Keratinocyte (primary cell): ENCODE data around the gene C1D. TPM values are rescaled to one million over a fixed set of nuclear protein-coding genes. Genes with fewer than 3 reads are reported as not detected.

Source experiments
- DNase-seq: peaks from one replicate; pipeline ENCODE4 v3.0.0-alpha.2; 2011; ENCODE audit warnings: low read depth, missing footprints, low spot score
- FAIRE-seq: peaks from 2 replicates; lab custom pipeline; 2011; peaks lifted over from hg19 to GRCh38; lab: Jason Lieb, UNC
- H2AFZ ChIP-seq: 2 replicates; pipeline ENCODE4 v1.6.0; 2012; ENCODE audit warnings: low read length, control low read depth, inconsistent platforms; ENCODE audit not compliant: control insufficient read depth
- H3K27ac ChIP-seq: 2 replicates; pipeline ENCODE4 v1.5.1; 2011; ENCODE audit warnings: low read length; ENCODE audit not compliant: control insufficient read depth, insufficient read depth
- H3K27me3 ChIP-seq: 3 replicates; pipeline ENCODE4 v1.6.0; 2011; ENCODE audit warnings: low read length; ENCODE audit not compliant: control insufficient read depth, insufficient read depth; ENCODE audit errors: extremely low read depth
- H3K36me3 ChIP-seq, 2 experiments: 2 replicates in 1 of 2; 3 replicates in 1 of 2; pipeline ENCODE4 v1.5.1; 2011; ENCODE audit warnings: low read length in 2 of 2, mild to moderate bottlenecking in 1 of 2; ENCODE audit not compliant: control insufficient read depth in 2 of 2, insufficient read depth in 2 of 2; ENCODE audit errors: extremely low read depth in 1 of 2
- H3K4me1 ChIP-seq: 3 replicates; pipeline ENCODE4 v1.5.1; 2011; ENCODE audit warnings: low read length; ENCODE audit not compliant: control insufficient read depth, insufficient read depth; ENCODE audit errors: extremely low read depth
- H3K4me2 ChIP-seq: 3 replicates; pipeline ENCODE4 v1.6.0; 2011; ENCODE audit warnings: low read depth, low read length; ENCODE audit not compliant: control insufficient read depth, insufficient read depth; ENCODE audit errors: extremely low read depth
- H3K4me3 ChIP-seq, 3 experiments: fragments of 200-600 bp in 1 of 3; sonication (generic) in 1 of 3; 2 replicates in 2 of 3; 3 replicates in 1 of 3; pipeline ENCODE4 v1.5.1; 2011 to 2016; ENCODE audit warnings: low read length in 3 of 3, mild to moderate bottlenecking in 3 of 3, control low read depth in 2 of 3, inconsistent platforms in 1 of 3, low read depth in 1 of 3, mixed read lengths in 1 of 3, mixed run types in 1 of 3, moderate library complexity in 1 of 3; ENCODE audit not compliant: control insufficient read depth in 2 of 3, insufficient read depth in 2 of 3; ENCODE audit errors: extremely low read depth in 1 of 3
- H3K79me2 ChIP-seq: 2 replicates; pipeline ENCODE4 v1.6.0; 2012; ENCODE audit warnings: low read length; ENCODE audit not compliant: control insufficient read depth, insufficient read depth
- H3K9ac ChIP-seq: 3 replicates; pipeline ENCODE4 v1.6.0; 2011; ENCODE audit warnings: low read length; ENCODE audit not compliant: control insufficient read depth, insufficient read depth; ENCODE audit errors: extremely low read depth
- H3K9me1 ChIP-seq: 3 replicates; pipeline ENCODE4 v1.6.0; 2011; ENCODE audit warnings: low read length; ENCODE audit not compliant: control insufficient read depth, insufficient read depth; ENCODE audit errors: extremely low read depth
- H3K9me3 ChIP-seq: 2 replicates; pipeline ENCODE4 v1.5.1; 2012; ENCODE audit warnings: low read depth, low read length; ENCODE audit not compliant: control insufficient read depth
- H4K20me1 ChIP-seq: 3 replicates; pipeline ENCODE4 v1.6.0; 2011; ENCODE audit warnings: low read length; ENCODE audit not compliant: control insufficient read depth, insufficient read depth; ENCODE audit errors: extremely low read depth
- EZH2 ChIP-seq: IDR thresholded peaks from one replicate; pipeline ENCODE4 v1.6.1; 2012; ENCODE audit warnings: inconsistent platforms, mild to moderate bottlenecking, low read length, moderate library complexity
- dilution Hi-C: fragments of 300-500 bp; cut with MboI; formaldehyde crosslinking; loops from one replicate; pipeline ENCODE4 v1.7.0; 2020; ENCODE audit warnings: low sequenced_read_pairs; ENCODE audit not compliant: extremely low pct_ligation_motif_present
- polyA plus RNA-seq, 5 experiments: library from polyadenylated mRNA; depleted of rRNA in 3 of 5; stranded (reverse) in 3 of 5; stranded (forward) in 1 of 5; unstranded in 1 of 5; fragments of >200 nt; gene quantifications; 1 replicate in 1 of 5; 2 replicates in 3 of 5; 3 replicates in 1 of 5; pipeline versions ENCODE4 v1.2.1 to v1.2.3, GENCODE V29; 2011 to 2012; ENCODE audit warnings: missing spikeins in 2 of 5, low read depth in 1 of 5, low replicate concordance in 1 of 5
- TF ChIP-seq, protein P1 (sequence below), 3 experiments: IDR thresholded peaks in 1 of 3; conservative IDR thresholded peaks in 1 of 3; optimal IDR thresholded peaks in 1 of 3; 2 replicates in 2 of 3; 3 replicates in 1 of 3; pipeline versions ENCODE3 to v1.5.1; 2011; ENCODE audit warnings: low read length in 3 of 3, mild to moderate bottlenecking in 3 of 3, moderate library complexity in 2 of 3, control low read depth in 1 of 3, inconsistent platforms in 1 of 3; ENCODE audit not compliant: insufficient read depth in 2 of 3; ENCODE audit errors: extremely low read depth in 1 of 3

C1D gene
- polyA plus RNA-seq, 1 donor (not counting 4 experiments of a cell fraction or from before 2014, with no cell fraction given) = 45.3 TPM

- Histone ChIP-seq H3K36me3 (no peaks in the 10 kb centered on the region), H4K20me1 (no peaks in the 10 kb centered on the region), H3K4me3 (no peak overlapping the region), H3K27ac (no peak overlapping the region), H3K4me1 (no peaks in the 10 kb centered on the region), H3K9ac (no peak overlapping the region), H3K9me1 (no peaks in the 10 kb centered on the region), H3K4me2 (no peak overlapping the region), H2AFZ (no peak overlapping the region), H3K9me3 (no peaks in the 10 kb centered on the region), H3K27me3 (no peaks in the 10 kb centered on the region), H3K79me2 (no peaks in the 10 kb centered on the region)
- FAIRE-seq (no peak), DNase-seq (no peak)
- dilution Hi-C loops = no loop called here
- TF ChIP-seq, protein P1, sequence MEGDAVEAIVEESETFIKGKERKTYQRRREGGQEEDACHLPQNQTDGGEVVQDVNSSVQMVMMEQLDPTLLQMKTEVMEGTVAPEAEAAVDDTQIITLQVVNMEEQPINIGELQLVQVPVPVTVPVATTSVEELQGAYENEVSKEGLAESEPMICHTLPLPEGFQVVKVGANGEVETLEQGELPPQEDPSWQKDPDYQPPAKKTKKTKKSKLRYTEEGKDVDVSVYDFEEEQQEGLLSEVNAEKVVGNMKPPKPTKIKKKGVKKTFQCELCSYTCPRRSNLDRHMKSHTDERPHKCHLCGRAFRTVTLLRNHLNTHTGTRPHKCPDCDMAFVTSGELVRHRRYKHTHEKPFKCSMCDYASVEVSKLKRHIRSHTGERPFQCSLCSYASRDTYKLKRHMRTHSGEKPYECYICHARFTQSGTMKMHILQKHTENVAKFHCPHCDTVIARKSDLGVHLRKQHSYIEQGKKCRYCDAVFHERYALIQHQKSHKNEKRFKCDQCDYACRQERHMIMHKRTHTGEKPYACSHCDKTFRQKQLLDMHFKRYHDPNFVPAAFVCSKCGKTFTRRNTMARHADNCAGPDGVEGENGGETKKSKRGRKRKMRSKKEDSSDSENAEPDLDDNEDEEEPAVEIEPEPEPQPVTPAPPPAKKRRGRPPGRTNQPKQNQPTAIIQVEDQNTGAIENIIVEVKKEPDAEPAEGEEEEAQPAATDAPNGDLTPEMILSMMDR (optimal IDR thresholded peaks at IDR 0.05 in 1 of 3, IDR thresholded peaks at IDR 0.05 in 1 of 3, conservative IDR thresholded peaks at IDR 0.05 in 1 of 3; ENCODE audit: extremely low read depth in 1 of 3, insufficient read depth in 2 of 3, low read length in 3 of 3) = no peak
- TF ChIP-seq EZH2 = no peak
Measured at GRCh38 chr2:68018727-68019126, 44.1 kb downstream of the C1D start.

GRCh38 chr2:68009526-68009925 is 53.3 kb downstream of the C1D start:
- Histone ChIP-seq H3K36me3 (no peaks in the 10 kb centered on the region), H3K27ac (no peak overlapping the region), H3K9me1 (no peaks in the 10 kb centered on the region), H3K9me3 (no peaks in the 10 kb centered on the region), H3K9ac (no peak overlapping the region), H3K79me2 (no peaks in the 10 kb centered on the region), H3K4me1 (no peaks in the 10 kb centered on the region), H3K4me2 (no peak overlapping the region), H3K4me3 (no peak overlapping the region), H4K20me1 (no peaks in the 10 kb centered on the region), H2AFZ (no peak overlapping the region), H3K27me3 (no peaks in the 10 kb centered on the region)
- dilution Hi-C loops = no loop called here
- FAIRE-seq (no peak), DNase-seq (no peak)
- TF ChIP-seq, protein P1 (optimal IDR thresholded peaks at IDR 0.05 in 1 of 3, IDR thresholded peaks at IDR 0.05 in 1 of 3, conservative IDR thresholded peaks at IDR 0.05 in 1 of 3; ENCODE audit: extremely low read depth in 1 of 3, insufficient read depth in 2 of 3, low read length in 3 of 3) = no peak
- no peak for TF ChIP-seq EZH2
